GM12878 (cell line): ENCODE measurements around the gene ALDH1A3. TPM values are rescaled to one million over a fixed set of nuclear protein-coding genes. Genes with fewer than 3 reads are reported as not detected.

ENCODE experiments used
- ATAC-seq: fragments of 200-7000 bp; cut with Tn5 transposase; 3 replicates; pipeline ENCODE4 v1.9.1; 2020; ENCODE audit warnings: mild to moderate bottlenecking, moderate library complexity
- BruUV-seq: library from RNA; stranded (reverse); fragments of 400-500 nt; replicated peaks from 2 replicates; lab custom pipeline; 2021; lab: Mats Ljungman, UMichigan
- CTCF ChIA-PET: fragments of 300-600 bp; sonication (Branson Sonifier 250); formaldehyde crosslinking; extraction: SDS; loops from one replicate; lab custom pipeline; 2021; ENCODE audit warnings: inconsistent platforms; lab: Yijun Ruan, JAX
- POLR2A ChIA-PET: fragments of 350-600 bp; formaldehyde crosslinking; extraction: SDS; loops from one replicate; lab custom pipeline; 2021; ENCODE audit warnings: inconsistent platforms; lab: Charles Lee
- RAD21 ChIA-PET: fragments of 300-600 bp; sonication (Branson Sonifier 250); formaldehyde crosslinking; loops from one replicate; lab custom pipeline; 2023; ENCODE audit warnings: antibody characterized with exemption; ENCODE audit not compliant: unreplicated experiment; lab: Charles Lee
- SMC1A ChIA-PET: fragments of 300-600 bp; sonication (Branson Sonifier 250); formaldehyde crosslinking; loops from one replicate; lab custom pipeline; 2023; ENCODE audit not compliant: unreplicated experiment, uncharacterized antibody; lab: Charles Lee
- DNase-seq: peaks from one replicate; pipeline ENCODE4 v3.0.0-alpha.2; 2011; ENCODE audit warnings: low read depth, low spot score
- FAIRE-seq: peaks from 3 replicates; lab custom pipeline; 2011; peaks lifted over from hg19 to GRCh38; lab: Jason Lieb, UNC
- H2AFZ ChIP-seq: 2 replicates; pipeline ENCODE4 v1.6.0; 2011; ENCODE audit warnings: low read depth, low read length, control low read depth; ENCODE audit not compliant: control insufficient read depth
- H3K27ac ChIP-seq: 2 replicates; pipeline ENCODE4 v1.5.1; 2011; ENCODE audit warnings: control low read depth; ENCODE audit not compliant: control insufficient read depth, insufficient read depth
- H3K27me3 ChIP-seq, 2 experiments: replicated peaks in 1 of 2; 2 replicates each; pipeline versions ENCODE4 v1.6.0 to v1.6.1; 2011; ENCODE audit warnings: low read length in 1 of 2; ENCODE audit not compliant: control insufficient read depth in 2 of 2, insufficient read depth in 2 of 2
- H3K36me3 ChIP-seq, 2 experiments: 2 replicates each; pipeline ENCODE4 v1.5.1; 2011; ENCODE audit warnings: low read length in 1 of 2; ENCODE audit not compliant: control insufficient read depth in 2 of 2, insufficient read depth in 2 of 2
- H3K4me1 ChIP-seq: 2 replicates; pipeline ENCODE4 v1.6.1; 2011; ENCODE audit warnings: mild to moderate bottlenecking, low read length, moderate library complexity, mixed read lengths; ENCODE audit not compliant: control insufficient read depth, insufficient read depth
- H3K4me2 ChIP-seq: 2 replicates; pipeline ENCODE4 v1.6.0; 2011; ENCODE audit warnings: control low read depth; ENCODE audit not compliant: control insufficient read depth, insufficient read depth
- H3K4me3 ChIP-seq: fragments of 200-600 bp; sonication (generic); 2 replicates; pipeline ENCODE4 v1.5.1; 2016
- H3K79me2 ChIP-seq: 2 replicates; pipeline ENCODE4 v1.6.0; 2011; ENCODE audit warnings: low read length; ENCODE audit not compliant: control insufficient read depth, insufficient read depth
- H3K9ac ChIP-seq: 2 replicates; pipeline ENCODE4 v1.8.0; 2011; ENCODE audit warnings: low read length, control low read depth, mixed read lengths; ENCODE audit not compliant: control insufficient read depth, insufficient read depth
- H3K9me3 ChIP-seq: replicated peaks from 3 replicates; pipeline ENCODE4 v1.5.1; 2011; ENCODE audit warnings: mild to moderate bottlenecking, low read length; ENCODE audit not compliant: control insufficient read depth, insufficient read depth
- H4K20me1 ChIP-seq: 2 replicates; pipeline ENCODE4 v1.6.0; 2011; ENCODE audit not compliant: control insufficient read depth, insufficient read depth
- ASH2L ChIP-seq: fragments of 300-600, 200-600 bp; sonication (generic); IDR thresholded peaks from 2 replicates; pipeline ENCODE4 v1.6.1; 2017; ENCODE audit warnings: low read depth, mild to moderate bottlenecking, borderline replicate concordance
- BACH1 ChIP-seq: fragments of 450-650 bp; IDR thresholded peaks from 2 replicates; pipeline ENCODE4 v1.6.1; 2017; ENCODE audit warnings: mild to moderate bottlenecking, borderline replicate concordance
- GATAD2B ChIP-seq: fragments of 450-650 bp; conservative IDR thresholded peaks from 2 replicates; pipeline ENCODE4 v1.6.1; 2017; ENCODE audit warnings: low read depth, mild to moderate bottlenecking, moderate library complexity
- IRF3 ChIP-seq: fragments of 450-650 bp; IDR thresholded peaks from 2 replicates; pipeline ENCODE4 v1.6.1; 2014; ENCODE audit warnings: mild to moderate bottlenecking
- RAD21 ChIP-seq: IDR thresholded peaks from 2 replicates; pipeline ENCODE4 v1.6.1; 2011; ENCODE audit warnings: mild to moderate bottlenecking, low read depth, low read length, moderate library complexity; ENCODE audit not compliant: insufficient read depth
- ZBTB33 ChIP-seq: fragments of 450-650 bp; IDR thresholded peaks from 2 replicates; pipeline ENCODE4 v1.6.1; 2017; ENCODE audit warnings: mild to moderate bottlenecking
- WGBS: methylation state at CpG from one replicate; pipeline ENCODE4 v1.1.6; 2016; ENCODE audit warnings: low lambda C conversion rate; ENCODE audit not compliant: insufficient replicate concordance, insufficient coverage; ENCODE audit errors: missing lambda C conversion rate; 5-methylcytosine and 5-hydroxymethylcytosine counted together
- in situ Hi-C: fragments of 300-500 bp; cut with MboI; formaldehyde crosslinking; loops from 9 replicates; pipeline ENCODE4 v1.14.3; 2018; ENCODE audit warnings: mixed read lengths
- intact Hi-C: fragments of 100-400 bp; cut with micrococcal nuclease; formaldehyde crosslinking; loops from one replicate; pipeline ENCODE4 v1.14.2; 2022; ENCODE audit not compliant: unreplicated experiment
- polyA plus RNA-seq, 11 experiments: library from polyadenylated mRNA; depleted of rRNA in 4 of 11; unstranded in 6 of 11; stranded (reverse) in 5 of 11; fragments of >200 nt; fragmentation: Nextera tagmentation in 4 of 11; fragmentation: Illumina TruSeq in 1 of 11; extraction: Ambion mirVana in 4 of 11; extraction: Trizol in 1 of 11; gene quantifications; 1 replicate in 1 of 11; 2 replicates in 10 of 11; pipeline versions ENCODE4 v1.2.1 to v1.2.3, GENCODE V29; 2011 to 2016; ENCODE audit warnings: inconsistent platforms in 2 of 11, missing spikeins in 2 of 11, low read depth in 1 of 11
- total RNA-seq, 4 experiments: library from RNA; depleted of rRNA in 3 of 4; stranded (reverse); fragments of >200 nt in 3 of 4; fragmentation: Illumina TruSeq in 1 of 4; extraction: Trizol in 1 of 4; gene quantifications; 2 replicates each; pipeline versions ENCODE4 v1.2.1 to v1.2.3, GENCODE V29; 2013 to 2021
- TF ChIP-seq, protein P1 (sequence below): fragments of 450-650 bp; conservative IDR thresholded peaks from 2 replicates; pipeline ENCODE4 v1.6.1; 2017; ENCODE audit warnings: mild to moderate bottlenecking, moderate library complexity
- TF ChIP-seq, protein P2 (sequence below): IDR thresholded peaks from 2 replicates; pipeline ENCODE4 v1.6.1; 2012; ENCODE audit warnings: improper control_type of control experiment, low read depth, low read length; ENCODE audit not compliant: insufficient replicate concordance
- TF ChIP-seq, protein P3 (sequence below): fragments of 150-350 bp; IDR thresholded peaks from 2 replicates; pipeline ENCODE4 v1.6.1; 2014; ENCODE audit warnings: mild to moderate bottlenecking, low read depth, low read length

Gene ALDH1A3
- total and polyA plus RNA-seq, 10 of the 15 experiments (the other 5 are each of a cell fraction or from before 2014, with no cell fraction given) = 0.06 to 0.69 (median 0.18) TPM

GRCh38 chr15:100873029-100873677 is 6.5 kb upstream of the ALDH1A3 start:
- BruUV-seq = no TSS peak
- no peak for TF ChIP-seq GATAD2B
- TF ChIP-seq, protein P1, sequence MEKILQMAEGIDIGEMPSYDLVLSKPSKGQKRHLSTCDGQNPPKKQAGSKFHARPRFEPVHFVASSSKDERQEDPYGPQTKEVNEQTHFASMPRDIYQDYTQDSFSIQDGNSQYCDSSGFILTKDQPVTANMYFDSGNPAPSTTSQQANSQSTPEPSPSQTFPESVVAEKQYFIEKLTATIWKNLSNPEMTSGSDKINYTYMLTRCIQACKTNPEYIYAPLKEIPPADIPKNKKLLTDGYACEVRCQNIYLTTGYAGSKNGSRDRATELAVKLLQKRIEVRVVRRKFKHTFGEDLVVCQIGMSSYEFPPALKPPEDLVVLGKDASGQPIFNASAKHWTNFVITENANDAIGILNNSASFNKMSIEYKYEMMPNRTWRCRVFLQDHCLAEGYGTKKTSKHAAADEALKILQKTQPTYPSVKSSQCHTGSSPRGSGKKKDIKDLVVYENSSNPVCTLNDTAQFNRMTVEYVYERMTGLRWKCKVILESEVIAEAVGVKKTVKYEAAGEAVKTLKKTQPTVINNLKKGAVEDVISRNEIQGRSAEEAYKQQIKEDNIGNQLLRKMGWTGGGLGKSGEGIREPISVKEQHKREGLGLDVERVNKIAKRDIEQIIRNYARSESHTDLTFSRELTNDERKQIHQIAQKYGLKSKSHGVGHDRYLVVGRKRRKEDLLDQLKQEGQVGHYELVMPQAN = no peak
- TF ChIP-seq, protein P2, sequence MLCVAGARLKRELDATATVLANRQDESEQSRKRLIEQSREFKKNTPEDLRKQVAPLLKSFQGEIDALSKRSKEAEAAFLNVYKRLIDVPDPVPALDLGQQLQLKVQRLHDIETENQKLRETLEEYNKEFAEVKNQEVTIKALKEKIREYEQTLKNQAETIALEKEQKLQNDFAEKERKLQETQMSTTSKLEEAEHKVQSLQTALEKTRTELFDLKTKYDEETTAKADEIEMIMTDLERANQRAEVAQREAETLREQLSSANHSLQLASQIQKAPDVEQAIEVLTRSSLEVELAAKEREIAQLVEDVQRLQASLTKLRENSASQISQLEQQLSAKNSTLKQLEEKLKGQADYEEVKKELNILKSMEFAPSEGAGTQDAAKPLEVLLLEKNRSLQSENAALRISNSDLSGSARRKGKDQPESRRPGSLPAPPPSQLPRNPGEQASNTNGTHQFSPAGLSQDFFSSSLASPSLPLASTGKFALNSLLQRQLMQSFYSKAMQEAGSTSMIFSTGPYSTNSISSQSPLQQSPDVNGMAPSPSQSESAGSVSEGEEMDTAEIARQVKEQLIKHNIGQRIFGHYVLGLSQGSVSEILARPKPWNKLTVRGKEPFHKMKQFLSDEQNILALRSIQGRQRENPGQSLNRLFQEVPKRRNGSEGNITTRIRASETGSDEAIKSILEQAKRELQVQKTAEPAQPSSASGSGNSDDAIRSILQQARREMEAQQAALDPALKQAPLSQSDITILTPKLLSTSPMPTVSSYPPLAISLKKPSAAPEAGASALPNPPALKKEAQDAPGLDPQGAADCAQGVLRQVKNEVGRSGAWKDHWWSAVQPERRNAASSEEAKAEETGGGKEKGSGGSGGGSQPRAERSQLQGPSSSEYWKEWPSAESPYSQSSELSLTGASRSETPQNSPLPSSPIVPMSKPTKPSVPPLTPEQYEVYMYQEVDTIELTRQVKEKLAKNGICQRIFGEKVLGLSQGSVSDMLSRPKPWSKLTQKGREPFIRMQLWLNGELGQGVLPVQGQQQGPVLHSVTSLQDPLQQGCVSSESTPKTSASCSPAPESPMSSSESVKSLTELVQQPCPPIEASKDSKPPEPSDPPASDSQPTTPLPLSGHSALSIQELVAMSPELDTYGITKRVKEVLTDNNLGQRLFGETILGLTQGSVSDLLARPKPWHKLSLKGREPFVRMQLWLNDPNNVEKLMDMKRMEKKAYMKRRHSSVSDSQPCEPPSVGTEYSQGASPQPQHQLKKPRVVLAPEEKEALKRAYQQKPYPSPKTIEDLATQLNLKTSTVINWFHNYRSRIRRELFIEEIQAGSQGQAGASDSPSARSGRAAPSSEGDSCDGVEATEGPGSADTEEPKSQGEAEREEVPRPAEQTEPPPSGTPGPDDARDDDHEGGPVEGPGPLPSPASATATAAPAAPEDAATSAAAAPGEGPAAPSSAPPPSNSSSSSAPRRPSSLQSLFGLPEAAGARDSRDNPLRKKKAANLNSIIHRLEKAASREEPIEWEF = no peak
- TF ChIP-seq, protein P3, sequence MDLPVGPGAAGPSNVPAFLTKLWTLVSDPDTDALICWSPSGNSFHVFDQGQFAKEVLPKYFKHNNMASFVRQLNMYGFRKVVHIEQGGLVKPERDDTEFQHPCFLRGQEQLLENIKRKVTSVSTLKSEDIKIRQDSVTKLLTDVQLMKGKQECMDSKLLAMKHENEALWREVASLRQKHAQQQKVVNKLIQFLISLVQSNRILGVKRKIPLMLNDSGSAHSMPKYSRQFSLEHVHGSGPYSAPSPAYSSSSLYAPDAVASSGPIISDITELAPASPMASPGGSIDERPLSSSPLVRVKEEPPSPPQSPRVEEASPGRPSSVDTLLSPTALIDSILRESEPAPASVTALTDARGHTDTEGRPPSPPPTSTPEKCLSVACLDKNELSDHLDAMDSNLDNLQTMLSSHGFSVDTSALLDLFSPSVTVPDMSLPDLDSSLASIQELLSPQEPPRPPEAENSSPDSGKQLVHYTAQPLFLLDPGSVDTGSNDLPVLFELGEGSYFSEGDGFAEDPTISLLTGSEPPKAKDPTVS = no peak
- no peak for TF ChIP-seq ASH2L
- TF ChIP-seq RAD21 = peak; percentile 82
- TF ChIP-seq IRF3 = no peak
- TF ChIP-seq BACH1 = no peak
- TF ChIP-seq ZBTB33 = no peak

More at GRCh38 chr15:100873029-100873677, 6.5 kb upstream of the ALDH1A3 start:
- peaks cover 2% of the 10 kb centered on the region; the same call in 1 of the 2 replicates for H4K20me1 ChIP-seq
- H3K9ac ChIP-seq = no peak overlapping the region
- no peaks in the 10 kb centered on the region; the same call in 2 of the 3 replicates for H3K9me3 ChIP-seq
- H2AFZ ChIP-seq = no peak overlapping the region
- DNase-seq = peak; percentile 39
- 2% methylated on average over 2 of the region's 2 CpGs for WGBS
- no peaks in the 10 kb centered on the region for H3K4me1 ChIP-seq
- intact Hi-C loops (loop anchor here (1.0 to 5.0 kb wide), 4 partner anchors 20 to 946 kb away; no protein-coding TSS in a partner anchor), in situ Hi-C loops (loop anchor here (5.0 kb wide), 1 partner anchor 246 kb away; no protein-coding TSS in a partner anchor)
- ChIA-PET CTCF (interaction anchor here (0.6 to 4.2 kb wide), 31 partner anchors 9 to 523 kb away, joined by 3 to 24 read pairs (median 4); partner anchors contain the start of gene LRRK1), SMC1A (interaction anchor here (0.8 to 2.5 kb wide), 13 partner anchors 18 to 269 kb away, joined by 3 to 9 read pairs (median 4); partner anchors contain the start of gene LRRK1), RAD21 (interaction anchor here (0.7 to 1.8 kb wide), 11 partner anchors 9 to 251 kb away, joined by 3 to 11 read pairs (median 4); partner anchors contain the start of gene LRRK1), POLR2A (no interaction called here)
- FAIRE-seq = peak; percentile 83
- no peaks in the 10 kb centered on the region for H3K79me2 ChIP-seq
- peak; percentile 87 for ATAC-seq
- H3K4me2 ChIP-seq = no peak overlapping the region
- H3K36me3 ChIP-seq = no peaks in the 10 kb centered on the region
- no peak overlapping the region for H3K4me3 ChIP-seq
- peaks cover 3% of the 10 kb centered on the region in 2 experiments; a peak in 3 of 4 replicates for H3K27me3 ChIP-seq
- H3K27ac ChIP-seq = no peak overlapping the region
